Measurements from ENCODE around the gene TTC21B.
"Not testable (repeated sequence)": the region's sequence is repeated elsewhere in the genome, so short reads cannot be mapped to it uniquely, and the experiment has no call there.

The TTC21B gene

GRCh38 chr2:165877565-165878550, 75.7 kb downstream of the TTC21B start:
- no peaks in the 10 kb centered on the region for H3K9me3 Mint-ChIP-seq
- no peak overlapping the region for H3K27ac Mint-ChIP-seq
- no peak overlapping the region for H3K4me3 Mint-ChIP-seq
- no peaks in the 10 kb centered on the region for H3K27me3 Mint-ChIP-seq
- ATAC-seq = no peak
- H3K4me1 Mint-ChIP-seq = no peaks in the 10 kb centered on the region
- peaks cover 11% of the 10 kb centered on the region for H3K36me3 Mint-ChIP-seq

DNA sequence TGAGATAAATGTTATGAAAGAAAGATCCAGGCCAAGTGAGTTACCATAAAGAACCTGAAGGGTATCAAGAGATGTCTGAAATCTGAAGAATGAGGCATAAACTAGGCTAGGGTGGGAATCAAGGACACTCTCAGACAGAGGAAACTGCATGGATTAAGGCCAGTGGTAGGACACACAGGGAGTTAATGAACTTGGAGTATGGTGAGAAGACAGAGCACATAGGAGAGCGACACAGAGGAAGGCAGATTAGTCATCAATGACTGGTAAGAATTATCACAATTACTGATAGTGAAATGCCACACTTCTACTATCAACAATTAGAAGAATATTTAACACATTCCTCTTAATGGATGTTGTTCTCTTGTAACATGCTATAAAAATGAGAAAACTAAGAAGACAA, 76.9 kb downstream of the TTC21B start:
- ATAC-seq = no peak
- no peak overlapping the region for H3K4me3 Mint-ChIP-seq
- no peaks in the 10 kb centered on the region for H3K4me1 Mint-ChIP-seq
- no peaks in the 10 kb centered on the region for H3K9me3 Mint-ChIP-seq
- H3K36me3 Mint-ChIP-seq = peaks cover 11% of the 10 kb centered on the region
- no peaks in the 10 kb centered on the region for H3K27me3 Mint-ChIP-seq
- H3K27ac Mint-ChIP-seq = no peak overlapping the region

DNA sequence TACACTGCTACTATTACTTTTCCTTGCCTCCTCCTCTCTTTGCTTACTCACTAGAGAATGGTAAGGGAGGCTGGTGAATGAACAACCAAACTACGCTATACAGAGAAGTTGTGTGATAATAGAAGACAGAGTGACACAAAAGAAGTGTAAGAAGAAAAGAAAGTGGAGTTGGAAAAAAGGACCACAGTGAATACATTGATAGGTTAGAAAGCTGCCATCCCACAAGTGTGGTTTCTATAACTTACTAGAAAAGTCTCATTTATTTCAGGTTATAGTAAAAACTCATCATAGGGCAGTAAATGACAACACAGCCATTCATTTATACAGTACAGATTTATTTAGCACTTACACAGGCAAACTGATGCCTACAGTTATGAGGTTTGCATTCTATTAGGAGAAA, 77.3 kb downstream of the TTC21B start:
- Mint-ChIP-seq H3K9me3 (no peaks in the 10 kb centered on the region), H3K36me3 (peaks cover 6% of the 10 kb centered on the region), H3K4me1 (no peaks in the 10 kb centered on the region), H3K4me3 (no peak overlapping the region), H3K27ac (no peak overlapping the region), H3K27me3 (no peaks in the 10 kb centered on the region)
- no peak for ATAC-seq

DNA sequence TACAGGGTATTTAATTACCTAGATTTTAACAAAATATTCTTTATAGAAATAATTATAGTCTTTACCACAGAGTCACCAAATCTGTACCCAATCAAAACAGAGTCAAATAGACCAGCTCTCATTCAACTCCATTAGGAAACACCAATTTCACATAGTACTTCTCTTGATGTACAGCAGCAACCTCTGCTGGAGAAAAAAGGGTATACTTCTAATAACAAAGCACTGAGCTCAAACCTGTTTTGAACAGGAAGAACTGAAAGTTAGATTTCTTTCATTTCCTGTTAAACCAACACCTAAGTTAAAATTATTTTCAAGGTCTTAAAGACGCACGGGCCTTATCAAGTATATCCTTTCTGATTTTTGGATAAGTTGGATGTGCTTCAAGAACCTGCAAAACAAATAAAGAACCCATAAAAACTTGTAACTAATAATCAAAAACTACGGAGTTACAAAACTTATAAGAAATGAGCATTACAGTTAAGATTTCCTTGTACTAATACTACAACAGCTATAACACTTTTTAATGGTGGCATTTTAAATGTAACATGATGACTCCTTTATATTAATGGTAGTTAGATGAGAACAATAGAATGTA, 79.0 kb downstream of the TTC21B start:
- Mint-ChIP-seq H3K36me3 (no peaks in the 10 kb centered on the region), H3K4me1 (no peaks in the 10 kb centered on the region), H3K27ac (no peak overlapping the region), H3K27me3 (no peaks in the 10 kb centered on the region), H3K4me3 (no peak overlapping the region), H3K9me3 (no peaks in the 10 kb centered on the region)
- peak; percentile 80 for ATAC-seq

- Mint-ChIP-seq H3K4me1 (peaks cover 9% of the 10 kb centered on the region), H3K4me3 (no peak overlapping the region), H3K9me3 (no peaks in the 10 kb centered on the region), H3K36me3 (peaks cover 11% of the 10 kb centered on the region), H3K27me3 (no peaks in the 10 kb centered on the region), H3K27ac (no peak overlapping the region)
- ATAC-seq = no peak
Measured at GRCh38 chr2:165872101-165872791, 81.3 kb downstream of the TTC21B start.

DNA sequence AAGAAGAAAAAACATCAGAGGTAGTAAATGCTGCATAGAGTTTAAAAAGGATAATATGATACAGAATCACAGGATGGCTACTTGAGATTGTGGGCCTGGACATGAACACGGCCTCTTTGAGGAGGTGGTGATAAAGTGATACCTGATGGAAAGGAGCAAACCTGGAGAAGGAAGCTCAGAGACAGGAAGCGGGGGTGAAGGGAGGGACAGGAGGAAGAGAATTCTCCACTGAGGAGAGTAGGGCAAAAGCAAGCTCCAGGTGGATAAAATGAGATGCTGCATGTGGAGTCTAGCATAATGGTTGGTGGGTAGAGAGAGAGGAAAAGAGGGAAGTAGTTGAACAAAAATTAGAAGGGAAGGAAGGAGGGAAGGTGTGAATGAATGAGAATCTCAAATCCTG, 82.6 kb downstream of the TTC21B start:
- Mint-ChIP-seq H3K27me3 (no peaks in the 10 kb centered on the region), H3K4me3 (no peak overlapping the region), H3K36me3 (peaks cover 11% of the 10 kb centered on the region), H3K9me3 (no peaks in the 10 kb centered on the region), H3K27ac (no peak overlapping the region), H3K4me1 (peaks cover 9% of the 10 kb centered on the region)
- no peak for ATAC-seq

DNA sequence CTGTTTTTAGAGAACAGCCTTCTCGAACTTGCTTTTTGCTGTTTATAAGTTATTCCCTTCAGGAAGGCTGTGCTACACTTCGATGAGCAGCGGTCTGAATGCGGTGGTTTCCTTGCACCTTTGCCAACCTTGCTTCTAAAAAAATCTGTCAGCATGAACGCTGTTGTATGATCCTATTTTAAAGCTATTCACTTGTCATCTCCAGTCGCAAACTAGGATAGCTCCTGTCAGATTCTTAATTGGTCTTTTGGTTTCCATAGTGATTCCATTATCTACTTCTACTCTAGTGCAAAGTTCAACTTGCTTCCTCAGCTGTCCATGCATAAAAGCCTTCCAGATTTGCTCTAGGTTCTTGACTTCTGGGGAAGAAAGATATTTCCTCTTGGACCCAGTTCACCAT, 83.2 kb downstream of the TTC21B start:
- Mint-ChIP-seq H3K4me3 (no peak overlapping the region), H3K27ac (no peak overlapping the region)

DNA sequence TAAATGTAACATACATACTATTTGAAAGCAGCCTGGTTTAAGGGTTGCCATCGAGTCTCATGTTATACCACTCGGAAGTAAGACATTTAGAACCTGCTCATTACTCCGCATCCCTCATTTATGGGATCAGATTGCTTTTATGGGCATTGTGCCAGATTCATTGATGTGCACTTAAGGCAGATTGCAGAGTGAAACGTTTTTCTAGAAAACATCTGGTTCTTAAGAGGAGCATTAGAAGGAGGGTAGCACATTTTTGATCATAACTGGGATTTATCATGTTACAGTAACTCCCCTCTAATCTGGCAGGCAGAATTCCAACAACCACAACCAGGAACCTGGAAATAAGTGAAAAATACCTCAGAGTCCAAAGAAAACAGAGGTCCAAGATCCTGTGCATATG, 85.4 kb downstream of the TTC21B start:
- no peak overlapping the region for H3K27ac Mint-ChIP-seq
- peaks cover 21% of the 10 kb centered on the region for H3K4me1 Mint-ChIP-seq
- H3K9me3 Mint-ChIP-seq = no peaks in the 10 kb centered on the region
- no peaks in the 10 kb centered on the region for H3K27me3 Mint-ChIP-seq
- H3K36me3 Mint-ChIP-seq = peaks cover 11% of the 10 kb centered on the region
- ATAC-seq = no peak
- H3K4me3 Mint-ChIP-seq = no peak overlapping the region

More for the DNA sequence above, 83.2 kb downstream of the TTC21B start:
- no peaks in the 10 kb centered on the region for H3K27me3 Mint-ChIP-seq
- peaks cover 9% of the 10 kb centered on the region for H3K4me1 Mint-ChIP-seq
- no peaks in the 10 kb centered on the region for H3K9me3 Mint-ChIP-seq
- H3K36me3 Mint-ChIP-seq = peaks cover 11% of the 10 kb centered on the region
- ATAC-seq = no peak

DNA sequence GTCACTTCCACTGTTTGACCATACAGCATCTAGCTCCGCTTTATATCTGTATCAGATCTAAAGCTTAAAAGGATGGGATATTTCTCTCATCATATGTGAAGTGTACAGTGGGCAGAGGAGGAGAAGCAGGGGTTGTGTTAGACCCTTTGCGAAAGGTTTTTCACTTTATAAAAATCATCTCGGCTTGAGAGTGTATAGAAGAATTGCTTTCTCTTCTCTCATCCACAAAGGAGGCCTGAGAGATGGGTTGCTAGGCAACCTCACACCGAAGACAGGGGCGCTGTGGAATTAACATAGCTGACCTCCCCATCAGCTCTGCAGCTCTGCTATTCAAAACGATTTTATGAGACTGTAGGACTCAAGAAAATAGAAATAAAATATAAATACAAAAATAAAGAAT, 89.3 kb downstream of the TTC21B start:
- no peak for ATAC-seq
- Mint-ChIP-seq H3K27ac (no peak overlapping the region), H3K9me3 (peaks cover 3% of the 10 kb centered on the region), H3K27me3 (no peaks in the 10 kb centered on the region), H3K4me3 (no peak overlapping the region), H3K4me1 (peaks cover 18% of the 10 kb centered on the region), H3K36me3 (peaks cover 21% of the 10 kb centered on the region)

GRCh38 chr2:165863810-165864261, 89.7 kb downstream of the TTC21B start:
- peaks cover 14% of the 10 kb centered on the region for H3K4me1 Mint-ChIP-seq
- ATAC-seq = peak; percentile 83
- H3K27me3 Mint-ChIP-seq = no peaks in the 10 kb centered on the region
- H3K27ac Mint-ChIP-seq = peak overlapping the region; percentile 59
- H3K9me3 Mint-ChIP-seq = peaks cover 3% of the 10 kb centered on the region
- H3K4me3 Mint-ChIP-seq = no peak overlapping the region
- H3K36me3 Mint-ChIP-seq = peaks cover 17% of the 10 kb centered on the region

- H3K9me3 Mint-ChIP-seq, H3K27me3 Mint-ChIP-seq, ATAC-seq, H3K4me3 Mint-ChIP-seq, H3K27ac Mint-ChIP-seq: not testable (repeated sequence)
- Mint-ChIP-seq H3K36me3 (peaks cover 18% of the 10 kb centered on the region), H3K4me1 (peaks cover 11% of the 10 kb centered on the region)
Measured at GRCh38 chr2:165861083-165861482, 92.5 kb downstream of the TTC21B start.

- peaks cover 11% of the 10 kb centered on the region for H3K4me1 Mint-ChIP-seq
- H3K27me3 Mint-ChIP-seq, H3K27ac Mint-ChIP-seq, ATAC-seq, H3K4me3 Mint-ChIP-seq, H3K9me3 Mint-ChIP-seq: not testable (repeated sequence)
- peaks cover 18% of the 10 kb centered on the region for H3K36me3 Mint-ChIP-seq
Measured at GRCh38 chr2:165859723-165860122, 93.9 kb downstream of the TTC21B start.

- H3K4me3 Mint-ChIP-seq = no peak overlapping the region
- no peak for ATAC-seq
- H3K4me1 Mint-ChIP-seq = no peaks in the 10 kb centered on the region
- no peaks in the 10 kb centered on the region for H3K27me3 Mint-ChIP-seq
- H3K36me3 Mint-ChIP-seq = peaks cover 36% of the 10 kb centered on the region
- H3K27ac Mint-ChIP-seq = no peak overlapping the region
- H3K9me3 Mint-ChIP-seq = peaks cover 7% of the 10 kb centered on the region
Measured at GRCh38 chr2:165857876-165858275, 95.7 kb downstream of the TTC21B start.

DNA sequence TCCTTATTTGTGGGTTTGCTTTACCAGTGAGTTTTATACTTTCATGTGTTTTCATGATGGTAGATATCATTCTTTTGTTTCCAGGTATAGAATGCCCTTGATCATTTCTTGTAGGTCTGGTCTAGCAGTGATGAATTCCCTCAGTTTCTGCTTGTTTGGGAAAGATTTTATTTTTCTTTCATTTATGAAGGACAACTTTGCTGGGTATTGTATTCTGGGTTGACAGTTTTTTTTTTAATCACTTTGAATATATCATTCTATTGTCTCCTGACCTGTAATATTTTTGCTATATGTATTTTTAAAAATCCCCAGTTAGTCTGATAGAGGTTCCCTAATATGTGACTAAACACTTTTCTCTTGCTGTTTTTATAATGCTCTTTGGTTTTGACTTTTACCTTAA, 101.2 kb downstream of the TTC21B start:
- Mint-ChIP-seq H3K4me3 (no peak overlapping the region), H3K4me1 (no peaks in the 10 kb centered on the region), H3K36me3 (peaks cover 28% of the 10 kb centered on the region), H3K27me3 (no peaks in the 10 kb centered on the region), H3K27ac (no peak overlapping the region), H3K9me3 (peaks cover 7% of the 10 kb centered on the region)
- no peak for ATAC-seq

- no peak overlapping the region for H3K4me3 Mint-ChIP-seq
- H3K27me3 Mint-ChIP-seq = no peaks in the 10 kb centered on the region
- no peaks in the 10 kb centered on the region for H3K4me1 Mint-ChIP-seq
- ATAC-seq = no peak
- no peak overlapping the region for H3K27ac Mint-ChIP-seq
- H3K9me3 Mint-ChIP-seq = peaks cover under 1% of the 10 kb centered on the region
- peaks cover 2% of the 10 kb centered on the region for H3K36me3 Mint-ChIP-seq
Measured at GRCh38 chr2:165847001-165847400, 106.6 kb downstream of the TTC21B start.

Measured in stimulated activated memory B cell treated with anti-CD40 and anti-IgM and Interleukin-4, amounts not matched to agents 10 μg/mL and 1 μg/mL and 100 μg/mL, for 72 hours (primary cell).